Immature natural killer cell (primary cell): ENCODE measurements around the gene DCP2. TPM values are rescaled to one million over a fixed set of nuclear protein-coding genes. Genes with fewer than 3 reads are reported as not detected.

Experiments
- DNase-seq, 3 donors: peaks; one replicate each; pipeline ENCODE4 v3.0.0; 2022; ENCODE audit warnings: mixed read lengths in 1 of 3
- H3K27ac Mint-ChIP-seq, 6 donors: one replicate each; pipeline ENCODE4 v1.8.0; 2020; ENCODE audit warnings: mixed read lengths in 6 of 6, mild to moderate bottlenecking in 5 of 6, inconsistent platforms in 4 of 6, moderate library complexity in 3 of 6
- H3K27me3 Mint-ChIP-seq, 3 donors: one replicate each; pipeline ENCODE4 v1.8.0; 2020 to 2021; ENCODE audit warnings: low read depth in 3 of 3, mild to moderate bottlenecking in 3 of 3, mixed read lengths in 3 of 3, moderate library complexity in 3 of 3, inconsistent platforms in 1 of 3
- H3K36me3 Mint-ChIP-seq, 3 donors: one replicate each; pipeline ENCODE4 v1.8.0; 2020; ENCODE audit warnings: mixed read lengths in 3 of 3, inconsistent platforms in 2 of 3, mild to moderate bottlenecking in 2 of 3
- H3K4me1 Mint-ChIP-seq, 2 donors: one replicate each; pipeline ENCODE4 v1.8.0; 2020; ENCODE audit warnings: inconsistent platforms in 2 of 2, mild to moderate bottlenecking in 2 of 2, mixed read lengths in 2 of 2, moderate library complexity in 1 of 2
- H3K4me3 Mint-ChIP-seq, 5 donors: one replicate each; pipeline ENCODE4 v1.8.0; 2020; ENCODE audit warnings: mild to moderate bottlenecking in 5 of 5, mixed read lengths in 5 of 5, inconsistent platforms in 3 of 5, moderate library complexity in 3 of 5
- H3K9me3 Mint-ChIP-seq, 6 donors: one replicate each; pipeline ENCODE4 v1.8.0; 2020; ENCODE audit warnings: mild to moderate bottlenecking in 6 of 6, mixed read lengths in 6 of 6, inconsistent platforms in 4 of 6, moderate library complexity in 3 of 6
- polyA plus RNA-seq, 3 donors: library from polyadenylated mRNA; unstranded; fragments of 300-500 nt; fragmentation: Illumina TruSeq; gene quantifications; one replicate each; pipeline ENCODE4 v1.2.3, GENCODE V29; 2021

Gene DCP2
- polyA plus RNA-seq = 10 to 100 TPM; 31.6 to 70.6 (median 35.9) TPM

- Mint-ChIP-seq H3K4me1 (peaks cover 45 to 59% of the 10 kb centered on the region in 2 donors), H3K9me3 (no peaks in the 10 kb centered on the region), H3K27me3 (peaks cover 4 to 17% (median 17%) of the 10 kb centered on the region in 3 donors), H3K4me3 (peak within 1 kb of the TSS; percentile 94 to 100 (median 97)), H3K27ac (peak within 1 kb of the TSS; percentile 89 to 98 (median 92)), H3K36me3 (no peaks in the 10 kb centered on the region)
- peak; percentile 97 for DNase-seq
Measured at GRCh38 chr5:112976432-112977309, at the start of gene DCP2. Gene DCP2 (plus strand): TSS chr5:112976798. CDS start chr5:112976934, 136 bp downstream.

- Mint-ChIP-seq H3K4me3 (peak overlapping the region; percentile 41 to 88 (median 67)), H3K4me1 (peaks cover 31 to 42% of the 10 kb centered on the region in 2 donors), H3K36me3 (no peaks in the 10 kb centered on the region), H3K27me3 (peaks cover 0 to 2% (median 0%) of the 10 kb centered on the region in 3 donors), H3K27ac (peak overlapping the region; percentile 84 to 91 (median 88)), H3K9me3 (no peaks in the 10 kb centered on the region)
- peak; percentile 26 to 29 (median 26) for DNase-seq
Measured at GRCh38 chr5:112929336-112930081, 47.1 kb upstream of the DCP2 start.

- H3K4me3 Mint-ChIP-seq = peak overlapping the region; percentile 36 to 88 (median 67)
- H3K27me3 Mint-ChIP-seq = peaks cover 0 to 2% (median 0%) of the 10 kb centered on the region in 3 donors
- no peaks in the 10 kb centered on the region for H3K36me3 Mint-ChIP-seq
- H3K27ac Mint-ChIP-seq = peak overlapping the region; percentile 72 to 91 (median 88)
- H3K4me1 Mint-ChIP-seq = peaks cover 31 to 44% of the 10 kb centered on the region in 2 donors
- H3K9me3 Mint-ChIP-seq = no peaks in the 10 kb centered on the region
- DNase-seq = peak in 2 of 3 donors; percentile 14 to 27
Measured at GRCh38 chr5:112930082-112930344, 46.6 kb upstream of the DCP2 start.

GRCh38 chr5:112931473-112931872 is 45.1 kb upstream of the DCP2 start:
- no peak for DNase-seq
- Mint-ChIP-seq H3K27ac (peak overlapping the region in 5 of 6 donors; percentile 20 to 91 (median 79)), H3K9me3 (no peaks in the 10 kb centered on the region), H3K4me1 (peaks cover 31 to 44% of the 10 kb centered on the region in 2 donors), H3K27me3 (peaks cover 0 to 2% (median 0%) of the 10 kb centered on the region in 3 donors), H3K36me3 (no peaks in the 10 kb centered on the region), H3K4me3 (peak overlapping the region in 1 of 5 donors; percentile 23)

GRCh38 chr5:112933105-112933504 is 43.5 kb upstream of the DCP2 start:
- Mint-ChIP-seq H3K36me3 (no peaks in the 10 kb centered on the region), H3K4me3 (no peak overlapping the region), H3K4me1 (peaks cover 31 to 43% of the 10 kb centered on the region in 2 donors), H3K9me3 (no peaks in the 10 kb centered on the region), H3K27me3 (peaks cover 0 to 2% (median 0%) of the 10 kb centered on the region in 3 donors), H3K27ac (no peak overlapping the region)
- no peak for DNase-seq

- peaks cover 0 to 2% (median 0%) of the 10 kb centered on the region in 3 donors for H3K27me3 Mint-ChIP-seq
- H3K4me3 Mint-ChIP-seq = no peak overlapping the region
- H3K9me3 Mint-ChIP-seq = no peaks in the 10 kb centered on the region
- peak overlapping the region in 2 of 6 donors; percentile 50 to 79 for H3K27ac Mint-ChIP-seq
- peaks cover 25 to 36% of the 10 kb centered on the region in 2 donors for H3K4me1 Mint-ChIP-seq
- H3K36me3 Mint-ChIP-seq = no peaks in the 10 kb centered on the region
- no peak for DNase-seq
Measured at GRCh38 chr5:112933651-112934365, 42.8 kb upstream of the DCP2 start.

- H3K27ac Mint-ChIP-seq = no peak overlapping the region
- H3K27me3 Mint-ChIP-seq = no peaks in the 10 kb centered on the region
- no peak for DNase-seq
- H3K4me1 Mint-ChIP-seq = peaks cover 20 to 31% of the 10 kb centered on the region in 2 donors
- no peaks in the 10 kb centered on the region for H3K36me3 Mint-ChIP-seq
- no peak overlapping the region for H3K4me3 Mint-ChIP-seq
- no peaks in the 10 kb centered on the region for H3K9me3 Mint-ChIP-seq
Measured at GRCh38 chr5:112934366-112934663, 42.3 kb upstream of the DCP2 start.

- Mint-ChIP-seq H3K36me3 (no peaks in the 10 kb centered on the region), H3K4me3 (no peak overlapping the region), H3K27ac (no peak overlapping the region), H3K4me1 (peaks cover 7 to 17% of the 10 kb centered on the region in 2 donors), H3K27me3 (no peaks in the 10 kb centered on the region), H3K9me3 (no peaks in the 10 kb centered on the region)
- DNase-seq = no peak
Measured at GRCh38 chr5:112935675-112936074, 40.9 kb upstream of the DCP2 start.

- H3K4me3 Mint-ChIP-seq = no peak overlapping the region
- no peak overlapping the region for H3K27ac Mint-ChIP-seq
- peaks cover 0 to 2% (median 0%) of the 10 kb centered on the region in 3 donors for H3K27me3 Mint-ChIP-seq
- no peak for DNase-seq
- H3K4me1 Mint-ChIP-seq = peaks cover 0 to 4% of the 10 kb centered on the region in 2 donors
- peaks cover 0 to 3% (median 0%) of the 10 kb centered on the region in 3 donors for H3K36me3 Mint-ChIP-seq
- no peaks in the 10 kb centered on the region for H3K9me3 Mint-ChIP-seq
Measured at GRCh38 chr5:112938286-112938685, 38.3 kb upstream of the DCP2 start.

GRCh38 chr5:112940670-112941069 is 35.9 kb upstream of the DCP2 start:
- H3K4me3 Mint-ChIP-seq = no peak overlapping the region
- no peak overlapping the region for H3K27ac Mint-ChIP-seq
- no peaks in the 10 kb centered on the region for H3K4me1 Mint-ChIP-seq
- H3K36me3 Mint-ChIP-seq = peaks cover 0 to 3% (median 0%) of the 10 kb centered on the region in 3 donors
- no peaks in the 10 kb centered on the region for H3K9me3 Mint-ChIP-seq
- H3K27me3 Mint-ChIP-seq = peaks cover 0 to 3% (median 0%) of the 10 kb centered on the region in 3 donors
- no peak for DNase-seq

- H3K36me3 Mint-ChIP-seq = no peaks in the 10 kb centered on the region
- H3K4me1 Mint-ChIP-seq = no peaks in the 10 kb centered on the region
Measured at GRCh38 chr5:112948458-112948857, 28.1 kb upstream of the DCP2 start.

GRCh38 chr5:112951124-112951702 is 25.4 kb upstream of the DCP2 start:
- no peaks in the 10 kb centered on the region for H3K36me3 Mint-ChIP-seq
- peaks cover 0 to 2% (median 0%) of the 10 kb centered on the region in 3 donors for H3K27me3 Mint-ChIP-seq
- no peak overlapping the region for H3K27ac Mint-ChIP-seq
- H3K4me3 Mint-ChIP-seq = no peak overlapping the region
- DNase-seq = no peak
- no peaks in the 10 kb centered on the region for H3K9me3 Mint-ChIP-seq
- H3K4me1 Mint-ChIP-seq = no peaks in the 10 kb centered on the region

More at GRCh38 chr5:112948458-112948857, 28.1 kb upstream of the DCP2 start:
- Mint-ChIP-seq H3K9me3 (no peaks in the 10 kb centered on the region), H3K4me3 (no peak overlapping the region), H3K27me3 (peaks cover 0 to 2% (median 0%) of the 10 kb centered on the region in 3 donors), H3K27ac (no peak overlapping the region)
- DNase-seq = no peak

- no peak for DNase-seq
- H3K36me3 Mint-ChIP-seq = no peaks in the 10 kb centered on the region
- H3K27me3 Mint-ChIP-seq = peaks cover 0 to 6% (median 0%) of the 10 kb centered on the region in 3 donors
- no peak overlapping the region for H3K4me3 Mint-ChIP-seq
- H3K9me3 Mint-ChIP-seq = no peaks in the 10 kb centered on the region
- no peaks in the 10 kb centered on the region for H3K4me1 Mint-ChIP-seq
- no peak overlapping the region for H3K27ac Mint-ChIP-seq
Measured at GRCh38 chr5:112956606-112957005, 20.0 kb upstream of the DCP2 start.
